SK-N-MC (cell line): ENCODE data around the gene TBL1X.

Experiments used
- DNase-seq: peaks from one replicate; pipeline ENCODE4 v3.0.0-alpha.2; 2011; ENCODE audit warnings: low read depth, low spot score
- H3K27ac ChIP-seq: fragments of 200-600 bp; sonication (generic); 2 replicates; pipeline ENCODE4 v1.5.1; 2016; ENCODE audit warnings: mixed run types
- H3K36me3 ChIP-seq: fragments of 200-600 bp; sonication (generic); 2 replicates; pipeline ENCODE4 v1.6.1; 2017; ENCODE audit warnings: antibody characterized with exemption, low read length, mixed read lengths; ENCODE audit not compliant: insufficient read depth
- H3K4me3 ChIP-seq: fragments of 200-600 bp; sonication (generic); 2 replicates; pipeline ENCODE4 v1.5.1; 2016
- H3K9ac ChIP-seq: fragments of 200-600 bp; sonication (generic); 2 replicates; pipeline ENCODE4 v1.8.0; 2017; ENCODE audit warnings: mixed run types, mixed read lengths; ENCODE audit not compliant: insufficient read length
- H3K9me3 ChIP-seq: fragments of 200-600 bp; sonication (generic); 2 replicates; pipeline ENCODE4 v1.6.1; 2017; ENCODE audit warnings: low read depth, mild to moderate bottlenecking, antibody characterized with exemption, low read length, moderate library complexity, mixed read lengths
- EZH2 ChIP-seq: fragments of 200-600 bp; sonication (generic); IDR thresholded peaks from one replicate; pipeline ENCODE4 v1.6.1; 2017; ENCODE audit warnings: antibody characterized with exemption
- FOXP2 ChIP-seq: optimal IDR thresholded peaks from 2 replicates; pipeline ENCODE3; 2011; ENCODE audit warnings: mild to moderate bottlenecking, moderate library complexity; ENCODE audit not compliant: insufficient read depth; ENCODE audit errors: extremely low read length, control extremely low read depth
- POLR2AphosphoS5 ChIP-seq: IDR thresholded peaks from 2 replicates; pipeline ENCODE4 v1.6.1; 2012; ENCODE audit warnings: mild to moderate bottlenecking, low read depth, low read length, borderline replicate concordance

Gene TBL1X

GRCh38 chrX:9464435-9465371 is at the start of gene TBL1X:
TBL1X (plus strand) TSS chrX:9465058; CDS start chrX:9653587, 188,529 bp downstream.
- Histone ChIP-seq H3K27ac (peak within 1 kb of the TSS; percentile 97), H3K9me3 (no peaks in the 10 kb centered on the region), H3K9ac (peak within 1 kb of the TSS; percentile 73), H3K4me3 (peak within 1 kb of the TSS; percentile 83), H3K36me3 (no peaks in the 10 kb centered on the region)
- TF ChIP-seq EZH2 (no peak), POLR2AphosphoS5 (peak; percentile 43; the same call in 1 of the 2 replicates)
- no peak for DNase-seq

- Histone ChIP-seq H3K4me3 (peak overlapping the region; percentile 53), H3K36me3 (no peaks in the 10 kb centered on the region), H3K9ac (no peak overlapping the region), H3K9me3 (no peaks in the 10 kb centered on the region), H3K27ac (peak overlapping the region; percentile 85)
- TF ChIP-seq POLR2AphosphoS5, result no peak
- TF ChIP-seq FOXP2, result no peak
- no peak for TF ChIP-seq EZH2
- DNase-seq, result no peak
Observed at GRCh38 chrX:9416562-9417348, 48.1 kb upstream of the TBL1X start.

- Histone ChIP-seq H3K27ac (peak overlapping the region; percentile 73), H3K36me3 (no peaks in the 10 kb centered on the region), H3K4me3 (no peak overlapping the region), H3K9ac (no peak overlapping the region), H3K9me3 (no peaks in the 10 kb centered on the region)
- DNase-seq, result no peak
- TF ChIP-seq EZH2 (no peak), FOXP2 (no peak), POLR2AphosphoS5 (no peak)
Observed at GRCh38 chrX:9418262-9418661, 46.6 kb upstream of the TBL1X start.

GRCh38 chrX:9420275-9421265 is 44.3 kb upstream of the TBL1X start:
- no peaks in the 10 kb centered on the region for H3K9me3 ChIP-seq
- no peak for TF ChIP-seq FOXP2
- TF ChIP-seq EZH2, result no peak
- TF ChIP-seq POLR2AphosphoS5, result no peak
- no peak for DNase-seq
- H3K36me3 ChIP-seq, result no peaks in the 10 kb centered on the region
- H3K27ac ChIP-seq, result peak overlapping the region; percentile 52
- no peak overlapping the region for H3K9ac ChIP-seq
- peak overlapping the region; percentile 30; the same call in 1 of the 2 replicates for H3K4me3 ChIP-seq

- TF ChIP-seq POLR2AphosphoS5, result no peak
- TF ChIP-seq EZH2, result no peak
- TF ChIP-seq FOXP2, result no peak
- Histone ChIP-seq H3K27ac (peak overlapping the region; percentile 78), H3K9ac (no peak overlapping the region), H3K36me3 (no peaks in the 10 kb centered on the region), H3K9me3 (no peaks in the 10 kb centered on the region), H3K4me3 (peak overlapping the region; percentile 62)
- no peak for DNase-seq
Observed at GRCh38 chrX:9429767-9430166, 35.1 kb upstream of the TBL1X start.

- no peak overlapping the region for H3K9ac ChIP-seq
- peak overlapping the region; percentile 62 for H3K4me3 ChIP-seq
- TF ChIP-seq EZH2 (no peak), FOXP2 (peak; percentile 86), POLR2AphosphoS5 (no peak)
- DNase-seq, result no peak
- H3K36me3 ChIP-seq, result no peaks in the 10 kb centered on the region
- H3K9me3 ChIP-seq, result no peaks in the 10 kb centered on the region
- H3K27ac ChIP-seq, result peak overlapping the region; percentile 78
Observed at GRCh38 chrX:9430346-9430921, 34.4 kb upstream of the TBL1X start.

- Histone ChIP-seq H3K9me3 (no peaks in the 10 kb centered on the region), H3K4me3 (no peak overlapping the region), H3K36me3 (no peaks in the 10 kb centered on the region), H3K9ac (no peak overlapping the region), H3K27ac (no peak overlapping the region; the same call in 1 of the 2 replicates)
- DNase-seq, result no peak
- TF ChIP-seq POLR2AphosphoS5 (no peak), FOXP2 (no peak), EZH2 (no peak)
Observed at GRCh38 chrX:9431281-9431680, 33.6 kb upstream of the TBL1X start.
